HL-60/S4 treated with retinoic acid at 250 ng/mL for 4 days and 3 days (cell line): ENCODE results near the gene EIF3B.
"Not testable (repeated sequence)": the region's sequence is repeated elsewhere in the genome, so short reads cannot be mapped to it uniquely, and the experiment has no call there.

Source experiments
- in situ Hi-C: fragments of 300-500 bp; cut with MboI; formaldehyde crosslinking; loops from 2 replicates; pipeline ENCODE4 v1.7.0; 2022; ENCODE audit warnings: low sequenced_read_pairs

Gene EIF3B

DNA sequence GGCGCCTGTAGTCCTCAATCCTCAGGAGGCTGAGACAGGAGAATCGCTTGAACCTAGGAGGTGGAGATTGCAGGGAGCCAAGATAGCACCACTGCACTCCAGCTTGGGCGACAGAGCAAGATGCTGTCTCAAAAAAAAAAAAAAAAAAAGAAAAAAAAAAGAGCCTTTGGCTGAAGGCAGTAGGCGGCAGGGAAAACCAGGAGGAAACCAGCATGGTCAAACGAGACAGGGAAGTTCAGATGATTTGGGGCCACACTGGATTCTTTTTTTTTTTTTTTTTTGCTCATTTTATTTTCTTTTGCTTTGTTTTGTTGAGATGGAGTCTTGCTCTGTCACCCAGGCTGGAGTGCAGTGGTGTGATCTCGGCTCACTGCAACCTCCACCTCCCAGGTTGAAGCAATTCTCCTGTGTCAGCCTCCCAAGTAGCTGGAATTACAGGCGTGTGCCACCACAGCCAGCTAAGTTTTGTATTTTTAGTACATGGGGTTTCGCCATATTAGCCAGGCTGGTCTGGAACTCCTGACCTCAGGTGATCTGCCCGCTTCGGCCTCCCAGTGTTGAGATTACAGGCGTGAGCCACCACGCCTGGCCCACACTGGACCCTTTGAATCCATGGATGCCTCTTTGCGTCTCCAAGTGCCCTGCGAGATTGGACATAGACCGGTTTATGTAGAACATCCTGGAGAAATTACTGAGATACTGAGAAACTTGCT lies 7.1 kb upstream of the EIF3B start:
- in situ Hi-C loops: not testable (repeated sequence)

- in situ Hi-C loops: no loop called here
Observed at GRCh38 chr7:2350055-2350454, 4.6 kb upstream of the EIF3B start.

DNA sequence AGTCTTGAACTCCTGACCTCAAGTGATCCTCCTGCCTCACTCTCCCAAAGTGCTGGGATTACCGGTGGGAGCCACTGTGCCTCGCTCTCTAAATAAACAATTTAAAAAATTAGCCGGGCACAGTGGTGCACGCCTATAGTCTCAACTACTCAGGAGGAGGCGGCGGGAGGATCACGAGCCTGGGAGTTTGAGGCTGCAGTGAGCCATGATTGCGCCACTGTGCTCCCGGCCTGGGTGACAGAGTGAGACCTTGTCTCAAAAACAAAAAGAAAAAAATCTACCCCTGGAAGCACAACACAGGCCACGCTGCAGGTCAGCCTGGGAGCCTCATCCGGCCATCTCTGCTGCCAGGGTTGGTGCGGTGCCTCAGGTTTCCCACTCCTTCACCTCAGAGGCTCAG lies 3.8 kb upstream of the EIF3B start:
- in situ Hi-C loops: no loop called here

DNA sequence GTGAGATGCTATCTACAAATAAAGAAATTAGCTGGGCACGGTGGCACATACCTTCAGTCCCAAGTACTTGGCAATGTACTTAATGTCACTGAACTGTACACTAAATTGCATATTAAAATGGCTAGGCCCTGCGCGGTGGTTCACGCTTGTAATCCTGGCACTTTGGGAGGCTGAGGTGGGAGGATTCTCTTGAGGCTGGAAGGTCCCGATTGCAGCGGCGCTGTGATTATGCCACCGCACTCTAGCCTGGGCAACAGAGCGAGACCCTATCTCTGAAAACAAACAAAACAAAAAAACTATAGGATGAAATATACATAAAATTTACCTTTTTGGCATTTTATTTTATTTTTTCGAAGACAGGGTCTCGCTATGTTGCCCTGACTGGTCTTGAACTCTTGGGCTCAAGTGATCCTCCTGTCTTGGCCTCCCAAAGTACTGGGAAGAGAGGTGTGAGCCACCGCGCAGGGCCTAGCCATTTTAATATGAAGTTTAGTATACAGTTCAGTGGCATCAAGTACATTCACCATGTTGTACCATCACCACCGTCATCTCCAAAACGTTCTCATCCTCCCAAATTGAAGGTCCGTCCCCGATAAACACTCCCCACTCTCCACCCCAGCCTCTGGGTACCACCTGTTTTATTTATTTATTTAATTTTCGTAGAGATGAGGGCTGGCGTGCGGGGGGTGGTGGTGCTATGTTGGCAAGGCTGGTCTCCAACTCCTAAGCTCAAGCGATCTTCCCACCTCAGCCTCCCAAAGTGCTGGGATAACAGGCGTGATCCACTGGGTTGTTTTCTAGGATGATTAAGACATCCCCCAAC lies 1.3 kb upstream of the EIF3B start:
- in situ Hi-C loops: no loop called here

DNA sequence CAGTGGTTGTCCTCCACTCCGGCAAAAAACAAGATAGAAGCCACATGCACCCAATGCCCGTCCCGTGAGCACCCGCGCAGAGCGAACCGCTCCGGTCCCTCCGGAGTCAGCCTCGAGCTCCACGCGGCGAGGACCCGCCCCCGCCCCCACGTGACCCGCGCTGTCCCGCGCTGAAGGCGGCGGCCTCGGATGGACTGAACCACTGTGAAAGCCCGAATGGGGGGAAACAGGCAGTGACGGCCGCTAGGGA lies 766 bp upstream of the EIF3B start:
- in situ Hi-C loops: no loop called here

GRCh38 chr7:2354939-2355704 lies 495 bp downstream of the EIF3B start:
- in situ Hi-C loops: no loop called here

GRCh38 chr7:2355705-2356008 lies 1.0 kb downstream of the EIF3B start:
- in situ Hi-C loops: no loop called here

GRCh38 chr7:2357165-2357564 lies 2.5 kb downstream of the EIF3B start:
- in situ Hi-C loops: no loop called here

DNA sequence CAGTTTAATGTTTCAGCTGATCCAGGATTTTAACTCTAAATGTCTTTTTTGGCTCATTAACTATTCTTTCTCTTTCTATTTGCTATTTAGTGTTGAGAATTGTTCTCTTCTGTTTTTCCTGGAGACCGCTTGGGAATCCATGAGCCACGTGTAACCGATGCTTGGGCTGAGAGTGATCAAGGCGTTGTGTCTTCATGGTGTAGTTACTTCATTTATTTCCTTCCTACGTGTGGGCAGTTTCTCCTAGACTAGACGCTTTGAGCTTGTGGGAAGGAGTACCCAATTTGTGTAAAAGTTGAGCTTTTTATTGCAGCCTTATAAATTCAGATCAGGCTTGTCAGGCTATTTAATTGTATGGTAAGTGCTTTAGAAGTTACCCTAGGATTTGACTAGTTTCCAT lies 2.9 kb downstream of the EIF3B start:
- in situ Hi-C loops: no loop called here

- in situ Hi-C loops: no loop called here
Observed at GRCh38 chr7:2358968-2359527, 4.4 kb downstream of the EIF3B start.

- in situ Hi-C loops: no loop called here
Observed at GRCh38 chr7:2359610-2360009, 5.0 kb downstream of the EIF3B start.

- in situ Hi-C loops: no loop called here
Observed at GRCh38 chr7:2360796-2361195, 6.2 kb downstream of the EIF3B start.

GRCh38 chr7:2362385-2363088 lies 7.9 kb downstream of the EIF3B start:
- in situ Hi-C loops: no loop called here

GRCh38 chr7:2369139-2369538 lies 14.5 kb downstream of the EIF3B start:
- in situ Hi-C loops: no loop called here

DNA sequence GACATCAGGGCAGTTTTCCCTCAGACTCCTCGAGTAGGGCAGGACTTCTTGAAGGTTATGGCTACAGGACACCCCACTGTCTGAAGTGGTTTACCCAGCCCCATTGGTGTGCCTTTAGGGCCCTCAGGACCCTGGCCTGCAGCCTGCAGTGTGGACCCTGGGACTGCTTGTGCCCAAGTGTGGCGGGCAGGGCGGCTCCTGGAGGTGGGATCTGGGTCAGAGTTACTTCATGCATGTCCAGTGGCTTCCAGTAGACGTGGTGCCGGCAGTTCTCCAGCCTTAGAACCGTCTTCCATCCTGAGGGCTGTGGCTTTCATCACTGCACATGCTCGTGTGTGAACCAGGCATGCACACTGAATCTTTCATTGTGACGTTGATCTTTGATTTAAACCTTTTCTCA lies 16.7 kb downstream of the EIF3B start:
- in situ Hi-C loops: no loop called here

- in situ Hi-C loops: no loop called here
Observed at GRCh38 chr7:2372724-2373123, 18.1 kb downstream of the EIF3B start.

DNA sequence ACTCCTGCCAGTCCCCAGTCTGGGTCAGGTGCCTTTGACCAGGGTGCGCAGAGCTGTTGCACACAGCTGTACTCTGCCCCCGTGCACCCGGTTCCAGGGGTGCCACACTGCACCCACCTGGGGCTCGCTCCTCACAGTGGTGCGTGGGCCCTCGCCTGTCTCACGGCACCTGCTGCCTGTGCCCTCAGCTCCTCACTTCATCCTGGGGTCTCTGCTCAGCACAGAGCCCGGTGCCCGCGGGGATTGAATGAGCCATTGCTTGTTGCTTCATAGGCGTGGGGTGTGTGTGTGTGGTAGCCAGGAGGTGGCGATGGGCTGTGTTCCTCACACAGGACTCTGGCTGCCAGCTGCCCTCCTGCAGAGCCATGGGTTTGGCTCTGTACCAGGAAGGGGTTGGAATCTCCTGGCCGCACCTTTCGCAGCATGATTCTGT lies 18.5 kb downstream of the EIF3B start:
- in situ Hi-C loops: no loop called here

- in situ Hi-C loops: no loop called here
Observed at GRCh38 chr7:2373646-2374045, 19.0 kb downstream of the EIF3B start.

DNA sequence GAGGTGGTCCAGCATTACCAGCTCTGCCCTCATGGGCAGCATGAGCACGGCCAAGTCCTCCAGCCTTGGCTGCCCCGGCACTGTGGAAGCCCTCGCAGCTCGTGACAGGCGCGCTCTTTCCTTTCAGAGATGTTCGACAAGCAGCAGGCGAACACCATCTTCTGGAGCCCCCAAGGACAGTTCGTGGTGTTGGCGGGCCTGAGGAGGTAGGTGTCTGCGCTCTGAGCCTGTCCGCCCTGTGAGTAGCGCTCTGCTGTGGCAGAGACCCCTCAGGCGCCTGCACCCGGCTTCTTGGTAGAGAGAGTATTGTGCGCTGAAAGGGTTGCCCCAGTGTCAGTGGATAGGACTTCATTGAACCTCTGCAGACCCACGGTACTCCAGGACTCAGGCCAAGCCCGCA lies 19.8 kb downstream of the EIF3B start:
- in situ Hi-C loops: no loop called here

GRCh38 chr7:2374830-2375728 lies 20.5 kb downstream of the EIF3B start:
- in situ Hi-C loops: no loop called here
